GM12891 (cell line): ENCODE data around the gene SYT5.
"Not testable (repeated sequence)": the region's sequence is repeated elsewhere in the genome, so short reads cannot be mapped to it uniquely, and the experiment has no call there.

Experiments used
- DNase-seq: peaks from one replicate; pipeline ENCODE4 v3.0.0; 2011; ENCODE audit warnings: low spot score; ENCODE audit not compliant: insufficient read length
- FAIRE-seq: peaks from 2 replicates; lab custom pipeline; 2011; peaks lifted over from hg19 to GRCh38; lab: Jason Lieb, UNC
- PAX5 ChIP-seq: IDR thresholded peaks from 2 replicates; pipeline ENCODE4 v1.6.1; 2011; ENCODE audit warnings: low read length, moderate library complexity, mild to moderate bottlenecking; ENCODE audit not compliant: insufficient read depth, severe bottlenecking
- POLR2A ChIP-seq: IDR thresholded peaks from 2 replicates; pipeline ENCODE4 v1.6.1; 2011; ENCODE audit warnings: low read depth, low read length, control low read depth
- POLR2AphosphoS5 ChIP-seq: IDR thresholded peaks from 2 replicates; pipeline ENCODE4 v1.6.1; 2011; ENCODE audit warnings: low read depth, low read length, control low read depth
- POU2F2 ChIP-seq: IDR thresholded peaks from 2 replicates; pipeline ENCODE4 v1.6.1; 2011; ENCODE audit warnings: low read depth, mild to moderate bottlenecking, control low read depth, low read length, moderate library complexity
- SPI1 ChIP-seq: IDR thresholded peaks from 2 replicates; pipeline ENCODE4 v1.6.1; 2011; ENCODE audit warnings: low read depth, low read length, control low read depth
- TAF1 ChIP-seq: IDR thresholded peaks from 2 replicates; pipeline ENCODE4 v1.6.1; 2011; ENCODE audit warnings: low read depth, low read length, control low read depth

SYT5 gene

DNA sequence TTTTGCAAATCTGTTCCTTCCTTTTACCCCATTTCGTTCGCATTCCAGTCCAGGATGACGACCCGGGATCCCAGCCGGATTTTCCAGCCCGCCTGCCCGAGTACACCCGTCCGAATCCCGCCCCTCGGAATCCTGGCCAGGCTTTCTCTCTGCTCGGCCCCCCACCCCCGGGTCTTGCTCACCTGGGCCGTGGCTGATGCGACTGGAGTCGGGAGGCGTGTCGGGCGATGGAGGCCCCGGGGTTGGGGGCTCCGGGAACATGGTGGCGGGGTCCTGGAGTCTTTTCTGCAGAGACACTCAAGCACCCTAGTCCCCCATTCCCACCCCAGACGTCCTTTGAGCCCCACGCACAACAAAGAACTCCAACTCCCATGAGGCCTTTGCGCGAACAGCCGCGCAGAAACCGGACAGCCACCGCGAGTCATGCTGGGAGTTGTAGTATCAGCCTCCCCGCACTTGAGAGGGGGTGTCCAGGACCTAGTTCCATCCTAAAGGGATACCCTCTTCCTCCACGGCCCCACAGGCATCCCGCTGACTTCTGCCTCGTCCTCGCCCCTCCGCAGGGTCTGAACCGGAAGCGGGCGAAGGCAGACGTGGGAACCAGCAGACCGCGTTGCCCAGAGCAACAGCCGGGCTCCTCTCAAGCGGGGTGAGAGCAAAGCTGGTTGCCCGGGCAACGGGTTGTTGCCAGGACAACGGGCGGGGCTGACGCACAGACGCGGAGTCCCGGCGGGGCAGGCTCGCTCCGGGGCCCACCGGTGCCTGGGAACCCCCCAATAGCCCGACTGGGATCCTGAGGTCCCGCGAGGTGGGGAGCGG, 1.1 kb downstream of the SYT5 start:
- FAIRE-seq, result peak; percentile 96
- TF ChIP-seq PAX5, result no peak
- 0 out of 2 replicates have a peak, but pooled peaks have one; percentile 28 for TF ChIP-seq POU2F2
- no peak for TF ChIP-seq TAF1
- no peak for TF ChIP-seq POLR2AphosphoS5
- DNase-seq, result peak; percentile 98

DNA sequence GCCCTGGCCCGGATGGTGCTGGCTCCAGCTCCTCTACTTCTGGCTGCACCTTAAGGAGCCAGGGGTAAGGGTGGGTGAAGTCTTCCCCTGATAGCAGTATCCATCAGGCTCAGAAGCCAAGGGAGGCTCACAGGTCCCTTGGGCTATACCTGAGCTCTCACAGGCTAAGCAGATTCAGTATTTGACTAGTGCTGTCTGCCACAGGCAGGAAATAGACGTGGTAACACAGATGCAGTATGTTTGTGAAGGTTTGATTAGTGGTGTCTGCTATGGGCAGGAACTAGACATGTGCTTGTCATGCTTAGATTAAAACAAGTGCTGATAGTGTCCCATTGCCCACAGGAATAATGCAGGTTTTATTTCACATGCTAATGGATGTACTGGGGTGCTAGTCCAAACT, 4.0 kb downstream of the SYT5 start:
- TF ChIP-seq TAF1 (no peak), PAX5 (no peak), POLR2A (no peak), POU2F2 (no peak), POLR2AphosphoS5 (no peak), SPI1 (no peak)
- DNase-seq, result no peak
- FAIRE-seq, result no peak

DNA sequence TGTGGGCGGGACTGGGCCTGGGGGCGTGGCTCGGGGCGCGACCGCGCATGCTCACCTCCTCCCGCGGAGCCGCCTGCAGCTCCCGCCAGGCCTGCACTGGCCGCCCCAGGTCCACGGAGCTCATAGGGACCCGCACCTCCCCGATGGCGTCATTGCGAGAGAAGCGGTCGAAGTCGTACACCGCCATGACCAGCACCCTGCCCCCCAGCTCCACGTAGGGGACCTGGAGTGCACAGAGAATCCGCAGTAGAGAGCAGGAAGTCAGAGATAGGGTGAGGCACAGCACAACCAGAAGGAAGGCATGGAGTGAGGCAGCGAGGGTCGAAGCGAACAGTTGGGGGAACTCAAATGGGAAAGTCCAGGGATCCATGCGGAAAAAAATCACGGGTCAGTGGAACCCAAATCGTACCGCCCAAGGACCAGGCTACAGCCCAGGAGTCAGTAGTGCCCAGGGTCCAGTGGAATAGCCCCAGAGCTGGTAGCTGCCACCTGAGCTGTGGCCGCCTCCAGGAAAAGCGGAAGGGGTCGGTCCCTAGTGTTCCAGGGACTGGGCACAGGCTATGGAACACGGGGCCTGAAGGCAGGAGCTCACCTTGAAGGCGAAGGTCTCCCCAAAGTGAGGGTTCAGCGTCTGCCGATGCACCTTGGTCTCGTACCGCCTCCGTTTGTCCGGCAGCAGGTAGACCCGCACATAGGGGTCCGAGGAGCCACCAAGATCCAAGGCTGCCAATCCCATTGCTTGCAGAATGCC, 4.8 kb downstream of the SYT5 start:
- FAIRE-seq (no peak), DNase-seq (no peak)
- TF ChIP-seq SPI1 (no peak), PAX5 (no peak), POU2F2 (no peak), TAF1 (no peak), POLR2AphosphoS5 (no peak), POLR2A (no peak)

DNA sequence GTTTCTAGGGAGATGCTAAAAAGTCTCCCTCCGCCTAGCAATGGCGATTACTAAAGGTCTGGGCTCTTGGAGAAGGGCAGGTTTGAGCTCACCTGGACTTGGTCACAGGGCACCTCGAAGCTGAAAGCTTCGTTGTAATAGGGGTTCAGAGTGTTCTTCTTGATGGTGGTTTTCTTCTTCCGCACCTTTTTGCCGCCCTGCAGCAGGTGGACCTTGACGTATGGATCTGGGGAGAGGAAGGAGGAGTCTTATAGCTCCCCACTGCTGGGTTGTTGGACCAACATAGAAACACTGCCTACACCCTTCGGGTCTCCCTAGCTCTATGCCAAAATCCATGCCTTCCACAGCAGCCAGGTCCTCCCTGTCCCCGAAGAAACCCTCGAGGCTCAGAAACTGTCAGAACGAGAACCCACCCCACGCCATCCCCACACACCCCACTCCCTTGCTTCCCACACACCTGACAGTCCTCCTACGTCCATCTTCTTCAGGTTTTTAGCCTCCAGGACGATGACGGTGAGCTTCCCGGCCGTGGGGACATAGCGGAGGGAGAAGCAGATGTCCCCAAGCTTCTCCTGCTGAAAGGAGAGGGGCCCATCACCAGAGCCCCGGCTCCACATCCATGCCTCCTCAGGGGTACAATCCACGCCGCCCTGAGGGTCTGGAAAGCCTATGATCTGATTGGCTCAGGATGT, 5.5 kb downstream of the SYT5 start:
- TF ChIP-seq POLR2AphosphoS5, result no peak
- no peak for TF ChIP-seq POLR2A
- no peak for TF ChIP-seq PAX5
- no peak for TF ChIP-seq POU2F2
- TF ChIP-seq SPI1, result no peak
- no peak for TF ChIP-seq TAF1
- no peak for DNase-seq
- FAIRE-seq, result no peak

DNA sequence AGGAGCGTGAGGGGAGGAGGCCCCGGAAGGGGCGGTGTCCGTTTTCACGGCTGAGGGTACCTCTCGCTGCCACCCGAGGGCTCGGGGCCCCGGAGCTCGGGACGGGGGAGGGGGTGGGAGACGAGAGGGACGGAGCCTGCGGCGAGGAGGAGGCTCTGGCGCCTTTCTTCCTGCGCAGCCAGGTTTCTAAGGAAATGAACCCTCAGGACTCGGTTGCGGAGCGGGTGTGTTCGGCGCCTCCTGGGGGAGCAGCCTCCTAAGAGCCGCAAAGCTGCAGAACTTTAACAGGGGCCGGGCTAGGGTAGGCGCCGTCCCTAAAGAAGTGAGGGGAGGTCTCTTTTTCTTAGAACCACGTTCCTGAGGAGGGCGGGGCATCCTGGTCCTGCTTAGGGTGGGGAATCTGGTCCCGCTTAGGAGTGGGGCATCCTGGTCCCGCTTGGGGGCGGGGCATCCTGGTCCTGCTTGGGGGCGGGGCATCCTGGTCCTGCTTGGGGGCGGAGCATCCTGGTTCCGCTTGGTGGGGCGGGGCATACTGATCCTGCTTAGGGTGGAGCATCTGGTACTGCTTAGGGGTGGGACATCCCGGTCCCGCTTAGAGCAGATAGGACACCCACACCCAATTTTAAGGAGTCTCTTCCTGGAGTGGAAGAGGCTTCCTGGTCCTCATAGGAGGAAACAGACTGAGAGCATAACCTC, 6.2 kb downstream of the SYT5 start:
- TF ChIP-seq POLR2A (no peak), TAF1 (no peak), POLR2AphosphoS5 (no peak), SPI1 (no peak), PAX5 (no peak), POU2F2 (no peak)
- FAIRE-seq (no peak), DNase-seq (no peak)

DNA sequence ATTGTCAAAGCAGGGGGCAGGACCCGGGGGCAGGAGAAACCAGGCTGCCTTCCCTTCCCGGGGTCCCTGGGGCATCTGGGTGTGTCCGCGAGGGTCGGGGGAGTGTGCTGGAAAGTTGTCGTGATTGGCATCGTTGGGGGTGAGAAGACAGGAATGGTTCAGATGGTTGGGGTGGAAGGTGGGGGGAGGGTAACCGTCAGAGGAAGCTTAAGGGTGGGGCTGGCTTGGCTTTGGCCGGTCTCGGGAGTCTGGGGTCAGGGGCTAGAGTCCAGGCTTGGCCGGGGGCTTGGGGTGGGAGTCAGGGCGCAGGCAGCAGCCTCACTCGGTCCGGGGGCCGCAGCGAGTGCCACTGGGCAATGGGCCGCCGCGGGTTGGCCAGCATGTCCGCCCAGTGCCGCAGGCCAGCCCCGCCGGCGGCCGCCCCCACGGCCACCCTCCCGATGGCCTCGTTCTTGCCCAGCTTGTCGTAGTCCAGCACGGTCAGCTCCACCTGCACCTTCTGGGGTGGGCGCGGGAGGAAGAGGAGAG, 6.8 kb downstream of the SYT5 start:
- FAIRE-seq (no peak), DNase-seq (no peak)
- no peak for TF ChIP-seq TAF1
- no peak for TF ChIP-seq POLR2A
- TF ChIP-seq SPI1, result no peak
- TF ChIP-seq PAX5, result no peak
- TF ChIP-seq POLR2AphosphoS5, result no peak
- TF ChIP-seq POU2F2, result no peak

DNA sequence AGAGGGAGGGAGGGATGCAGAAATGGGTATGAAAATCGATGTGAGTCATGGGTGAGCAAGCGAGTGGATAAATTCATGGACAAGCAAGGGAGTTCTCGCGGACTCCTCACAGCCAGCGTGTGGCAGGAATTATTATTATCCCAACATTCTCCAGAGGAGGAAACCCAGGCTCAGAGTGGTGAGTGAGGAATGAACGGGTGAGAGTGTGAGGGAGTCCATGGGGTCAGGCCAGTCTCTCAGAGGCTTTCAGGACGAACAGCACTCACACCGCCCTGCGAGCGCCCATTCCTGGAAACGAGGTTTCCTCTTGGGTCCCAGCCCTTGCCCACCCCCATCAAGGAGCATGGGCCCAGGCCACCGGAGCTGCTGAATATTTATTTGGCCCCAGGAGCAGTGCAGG, 7.3 kb downstream of the SYT5 start:
- DNase-seq, result no peak
- TF ChIP-seq POU2F2 (no peak), POLR2AphosphoS5 (no peak), PAX5 (no peak), TAF1 (no peak), SPI1 (no peak), POLR2A (no peak)
- no peak for FAIRE-seq

DNA sequence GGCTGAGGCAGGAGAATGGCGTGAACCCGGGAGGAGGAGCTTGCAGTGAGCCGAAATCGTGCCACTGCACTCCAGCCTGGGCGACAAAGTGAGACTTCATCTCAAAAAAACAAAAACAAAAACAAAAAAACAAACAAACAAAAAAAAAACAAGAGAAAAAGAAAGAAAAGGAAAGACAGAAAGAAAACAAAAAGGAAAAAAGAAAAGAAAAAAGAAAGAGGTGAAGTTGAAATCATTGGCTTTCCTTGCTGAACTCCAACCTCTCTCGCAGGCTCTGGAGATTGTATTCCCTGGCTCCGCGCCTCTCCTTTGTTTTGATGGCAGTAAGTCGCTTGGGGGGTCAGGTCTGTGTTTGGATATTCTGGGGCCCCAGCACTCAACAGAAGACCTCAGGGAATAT, 7.8 kb downstream of the SYT5 start:
- FAIRE-seq, DNase-seq: not testable (repeated sequence)

DNA sequence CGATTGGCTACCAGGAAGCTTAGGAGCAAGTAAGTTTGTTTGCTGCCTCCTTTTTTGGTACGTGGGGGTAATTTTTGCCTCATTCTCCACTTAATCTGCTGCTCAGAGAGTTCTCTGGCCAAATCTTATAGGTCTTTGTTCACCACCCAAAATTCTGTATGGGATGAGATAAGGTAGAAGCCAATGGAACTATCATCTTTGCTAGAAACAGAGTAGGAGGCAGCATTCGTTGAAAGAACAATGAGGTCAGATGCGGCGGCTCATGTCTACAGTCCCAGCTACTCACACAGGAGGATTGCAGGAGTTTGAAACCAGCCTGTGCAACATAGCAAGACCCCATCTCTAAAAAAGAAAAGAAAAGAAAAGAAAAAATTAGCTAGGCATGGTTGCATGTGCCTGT, 8.6 kb downstream of the SYT5 start:
- DNase-seq, result no peak
- TF ChIP-seq POU2F2 (no peak), POLR2A (no peak), SPI1 (no peak), PAX5 (no peak), POLR2AphosphoS5 (no peak), TAF1 (no peak)
- FAIRE-seq, result no peak
